HG02763 (cell line): ENCODE measurements around the gene MRPL39.

Source experiments
- ATAC-seq: cut with Tn5 transposase; IDR thresholded peaks from one replicate; pipeline ENCODE4 v1.9.1; 2021; ENCODE audit warnings: mild to moderate bottlenecking, moderate library complexity; ENCODE audit not compliant: unreplicated experiment

Gene MRPL39

GRCh38 chr21:25541042-25541441 is 66.2 kb downstream of the MRPL39 start:
- ATAC-seq: no peak

DNA sequence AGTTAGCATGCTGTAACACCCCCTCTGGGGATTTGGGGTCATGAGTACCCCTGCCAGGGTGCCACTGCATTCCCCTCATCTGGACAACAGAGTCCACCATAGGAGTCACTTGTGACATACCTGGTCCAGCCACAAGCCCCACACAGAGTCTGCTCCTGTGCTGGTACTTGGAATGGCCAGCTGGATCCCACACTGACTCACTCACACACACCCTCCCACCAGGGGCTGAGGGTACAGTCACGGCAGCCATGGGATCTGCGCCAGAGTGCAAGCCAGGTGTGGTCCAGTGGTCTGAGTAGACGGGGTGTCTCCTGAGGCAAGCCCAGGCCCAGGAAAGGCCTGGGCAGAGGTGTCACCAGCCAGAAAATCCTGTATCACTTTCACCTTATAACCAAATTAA is 67.7 kb downstream of the MRPL39 start:
- no peak for ATAC-seq

- no peak for ATAC-seq
These were observed 70.1 kb downstream of the MRPL39 start for GRCh38 chr21:25537174-25537573.

DNA sequence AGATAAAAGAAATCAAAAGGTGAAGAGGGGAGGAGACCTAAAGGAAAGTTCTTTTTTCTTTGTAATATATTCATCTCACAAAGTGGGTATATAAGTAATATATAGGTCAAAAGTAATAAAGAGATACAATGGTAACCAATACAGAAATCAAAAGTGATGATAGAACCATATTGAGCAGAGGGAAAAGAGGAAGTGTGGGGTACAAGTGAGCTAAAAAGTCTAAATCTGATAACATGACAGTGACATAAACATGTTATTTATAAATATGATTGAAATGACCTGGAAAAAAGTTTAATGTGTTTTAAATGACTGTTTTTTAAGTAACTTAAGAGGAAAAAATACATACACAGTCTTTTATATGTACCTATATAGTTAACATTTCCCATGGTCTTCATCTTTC is 70.5 kb downstream of the MRPL39 start:
- no peak for ATAC-seq

GRCh38 chr21:25535849-25536248 is 71.4 kb downstream of the MRPL39 start:
- no peak for ATAC-seq
